BE2C (cell line): ENCODE results near the gene HIPK1.

Source experiments
- DNase-seq: peaks from one replicate; pipeline ENCODE4 v3.0.0-alpha.2; 2020
- H3K27me3 ChIP-seq: fragments of 250-450 bp; sonication (Bioruptor Pico); 2 replicates; pipeline ENCODE4 v1.5.1; 2020; ENCODE audit warnings: mild to moderate bottlenecking
- H3K36me3 ChIP-seq: fragments of 250-450 bp; sonication (Bioruptor Pico); 2 replicates; pipeline ENCODE4 v1.5.1; 2020; ENCODE audit warnings: mild to moderate bottlenecking
- H3K4me1 ChIP-seq: fragments of 250-450 bp; sonication (Bioruptor Pico); 2 replicates; pipeline ENCODE4 v1.5.1; 2020
- H3K4me3 ChIP-seq: 2 replicates; pipeline ENCODE4 v1.5.1; 2011; ENCODE audit warnings: low read depth, low read length
- H3K9me3 ChIP-seq: fragments of 250-450 bp; sonication (Bioruptor Pico); 2 replicates; pipeline ENCODE4 v1.5.1; 2020
- CTCF ChIP-seq: IDR thresholded peaks from 2 replicates; pipeline ENCODE4 v1.5.1; 2012; ENCODE audit warnings: mild to moderate bottlenecking, low read depth, low read length

The HIPK1 gene

GRCh38 chr1:113990530-113990929, 61.4 kb downstream of the HIPK1 start:
- Histone ChIP-seq H3K4me3 (no peak overlapping the region), H3K27me3 (no peaks in the 10 kb centered on the region), H3K9me3 (no peaks in the 10 kb centered on the region; the same call in 1 of the 2 replicates), H3K36me3 (no peaks in the 10 kb centered on the region), H3K4me1 (no peaks in the 10 kb centered on the region; the same call in 1 of the 2 replicates)
- DNase-seq: no peak
- no peak for TF ChIP-seq CTCF

GRCh38 chr1:113990961-113991360, 61.8 kb downstream of the HIPK1 start:
- H3K4me1 ChIP-seq: no peaks in the 10 kb centered on the region; the same call in 1 of the 2 replicates
- DNase-seq: no peak
- H3K27me3 ChIP-seq: no peaks in the 10 kb centered on the region
- H3K4me3 ChIP-seq: no peak overlapping the region
- TF ChIP-seq CTCF: no peak
- H3K36me3 ChIP-seq: no peaks in the 10 kb centered on the region
- H3K9me3 ChIP-seq: no peaks in the 10 kb centered on the region; the same call in 1 of the 2 replicates

DNA sequence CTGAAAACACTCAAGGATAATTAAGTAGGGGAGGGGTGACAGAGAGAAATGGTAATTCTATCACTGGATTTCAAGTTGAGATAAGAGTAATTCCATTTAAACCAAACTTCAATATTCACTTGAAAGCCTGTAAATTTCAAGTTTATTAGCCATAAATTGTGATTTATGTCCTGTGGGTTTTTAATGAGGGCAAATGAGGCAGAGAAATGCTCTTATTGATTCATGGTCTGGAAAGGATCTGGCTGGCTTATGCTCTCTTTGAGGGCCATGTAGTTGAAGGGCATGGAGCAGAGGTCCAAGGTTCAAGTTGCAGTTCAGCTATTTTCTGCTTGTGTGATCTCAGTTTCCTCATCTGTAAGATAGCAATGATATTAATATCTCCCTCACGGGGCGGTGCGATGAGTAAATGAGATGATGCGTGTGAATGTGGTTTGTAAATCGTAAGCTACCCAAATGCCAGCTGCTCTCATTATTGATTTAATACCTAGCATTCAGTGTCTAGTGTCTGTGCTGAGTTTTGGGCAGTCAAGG, 62.4 kb downstream of the HIPK1 start:
- Histone ChIP-seq H3K4me3 (no peak overlapping the region), H3K4me1 (no peaks in the 10 kb centered on the region; the same call in 1 of the 2 replicates), H3K36me3 (no peaks in the 10 kb centered on the region), H3K27me3 (no peaks in the 10 kb centered on the region), H3K9me3 (no peaks in the 10 kb centered on the region; the same call in 1 of the 2 replicates)
- TF ChIP-seq CTCF: no peak
- no peak for DNase-seq

GRCh38 chr1:113993072-113993471, 63.9 kb downstream of the HIPK1 start:
- TF ChIP-seq CTCF: no peak
- no peak for DNase-seq
- Histone ChIP-seq H3K36me3 (no peaks in the 10 kb centered on the region), H3K9me3 (no peaks in the 10 kb centered on the region; the same call in 1 of the 2 replicates), H3K27me3 (no peaks in the 10 kb centered on the region), H3K4me1 (peaks cover under 1% of the 10 kb centered on the region; the same call in 1 of the 2 replicates), H3K4me3 (no peak overlapping the region)

GRCh38 chr1:113993766-113994165, 64.6 kb downstream of the HIPK1 start:
- no peak overlapping the region for H3K4me3 ChIP-seq

More at GRCh38 chr1:113993766-113994165, 64.6 kb downstream of the HIPK1 start:
- Histone ChIP-seq H3K36me3 (no peaks in the 10 kb centered on the region), H3K27me3 (no peaks in the 10 kb centered on the region), H3K4me1 (peaks cover 5% of the 10 kb centered on the region), H3K9me3 (no peaks in the 10 kb centered on the region; the same call in 1 of the 2 replicates)
- no peak for DNase-seq
- no peak for TF ChIP-seq CTCF
